Kidney capillary endothelial cell (primary cell): ENCODE measurements around the gene MAPK8.

Experiments
- DNase-seq: peaks from one replicate; pipeline ENCODE4 v3.0.0-alpha.2; 2018; ENCODE audit warnings: low spot score

MAPK8 gene

DNA sequence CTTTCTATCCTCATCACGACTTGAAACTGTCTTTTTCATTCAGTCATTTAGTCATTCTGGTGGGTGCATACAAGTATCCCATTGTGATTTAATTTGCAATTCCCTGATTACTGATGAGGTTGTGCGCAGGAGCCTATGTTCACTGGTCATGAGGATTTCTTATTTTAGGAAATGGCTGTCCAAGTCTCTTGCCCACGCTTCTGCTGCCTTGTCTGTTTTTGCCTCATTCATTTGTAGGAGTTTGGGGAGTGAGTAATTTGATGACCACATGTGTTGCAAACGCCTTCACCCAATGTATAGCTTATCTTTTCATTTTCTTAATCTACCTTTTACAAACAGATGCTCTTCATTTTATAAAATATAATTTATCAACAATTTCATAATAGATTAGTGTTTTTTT, 171.1 kb downstream of the MAPK8 start:
- no peak for DNase-seq

DNA sequence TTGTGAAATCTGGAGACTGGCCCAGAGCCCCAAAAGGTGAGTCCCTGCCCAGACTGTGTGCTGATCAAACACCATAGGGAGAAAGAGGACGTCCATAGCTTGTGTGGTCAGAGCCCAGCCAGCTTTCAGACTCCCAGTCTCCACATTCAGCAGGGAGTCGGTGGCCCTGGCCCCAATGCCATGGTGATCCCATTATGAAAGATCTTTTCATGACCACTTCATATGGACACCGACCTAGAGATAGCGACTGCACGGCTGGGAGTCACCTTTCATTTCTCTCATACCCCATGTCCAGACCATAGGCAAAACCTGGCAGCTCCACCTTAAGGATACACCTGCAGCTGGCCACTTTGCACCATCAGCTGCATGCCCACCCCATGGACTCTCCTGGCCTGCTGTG, 172.0 kb downstream of the MAPK8 start:
- DNase-seq = no peak

DNA sequence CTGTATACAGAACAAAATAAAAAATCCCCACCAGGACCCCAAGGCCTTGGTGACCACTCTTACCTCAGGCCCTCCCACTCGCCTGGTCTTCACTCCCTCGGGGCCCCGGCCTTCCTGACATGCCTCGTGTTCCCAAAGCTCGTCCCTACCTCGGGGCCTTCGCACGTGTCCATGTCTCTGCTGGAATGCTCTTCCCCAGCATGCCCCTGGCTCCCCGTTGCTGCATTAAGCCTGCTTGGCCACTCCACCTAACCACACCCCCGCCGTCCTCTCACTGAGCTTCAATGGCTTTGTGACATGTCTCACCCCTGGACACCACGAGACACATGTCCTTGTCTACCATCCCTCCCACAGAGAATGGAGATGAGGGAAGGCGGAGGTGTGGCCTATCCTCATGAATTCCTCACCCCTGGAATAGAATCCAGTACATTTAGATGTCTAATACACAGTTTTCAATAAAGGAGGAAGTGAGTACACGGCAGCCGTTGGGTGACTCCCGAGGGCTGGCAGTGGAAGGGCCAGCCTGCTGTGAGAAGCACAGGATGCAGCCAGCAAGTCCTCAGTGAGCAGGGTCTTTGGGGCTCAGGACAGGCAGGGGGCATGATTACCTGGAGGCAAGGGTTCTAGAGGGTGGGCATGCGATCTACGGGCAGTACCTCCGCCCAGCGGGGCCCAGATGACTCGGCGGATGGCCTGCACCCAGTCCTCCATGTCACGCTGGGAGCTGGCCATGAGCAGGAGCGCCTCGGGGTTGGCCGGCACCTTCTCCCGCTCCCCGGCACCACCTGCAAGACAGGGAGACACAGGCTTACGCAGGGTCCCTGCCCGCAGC, 172.7 kb downstream of the MAPK8 start:
- peak; percentile 51 for DNase-seq

DNA sequence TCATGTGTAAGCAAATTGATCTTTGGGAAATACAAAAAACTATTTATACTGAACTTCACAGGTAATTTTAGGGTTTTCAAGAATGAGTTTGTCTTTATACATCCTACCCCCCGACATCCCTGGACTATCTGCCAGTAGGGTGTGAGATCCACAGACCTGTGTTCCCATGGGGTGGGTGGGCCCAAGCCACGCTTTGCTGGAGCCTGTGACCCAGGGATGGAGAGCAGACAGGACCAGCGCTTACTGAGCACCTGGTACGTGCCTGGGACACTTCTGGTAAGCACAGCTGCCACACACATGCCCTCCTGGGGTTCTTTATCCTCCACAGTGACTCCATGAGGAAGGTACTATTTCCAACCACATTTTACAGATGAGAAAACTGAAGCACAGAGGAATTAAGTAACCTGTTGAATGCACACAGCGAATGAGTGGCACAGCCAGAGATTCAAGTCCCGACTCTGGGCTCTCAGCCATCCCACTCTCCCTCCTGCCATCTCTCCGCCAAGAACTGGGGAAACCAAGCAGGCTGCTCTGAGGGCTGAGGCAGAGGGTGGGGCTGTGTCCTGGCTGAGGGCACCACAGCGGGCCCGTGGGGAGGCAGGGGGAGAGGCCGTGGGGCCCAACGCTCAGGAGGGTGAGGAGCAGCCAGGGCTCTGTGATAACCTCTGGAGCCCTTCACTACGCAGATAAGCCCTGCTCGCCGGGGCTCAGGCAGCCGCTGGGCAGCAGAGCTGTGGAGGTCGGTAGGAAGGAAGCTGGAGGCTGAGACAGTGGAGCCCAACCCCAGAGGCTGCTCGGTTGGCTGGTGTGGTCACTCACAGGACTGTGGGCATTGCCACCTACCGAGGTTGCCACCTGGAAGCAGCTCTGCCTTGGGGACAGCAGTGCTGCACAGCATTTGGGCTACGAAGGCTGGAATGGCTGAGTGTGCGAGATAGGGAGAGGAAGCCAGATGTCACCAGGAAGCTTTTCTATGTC, 174.2 kb downstream of the MAPK8 start:
- DNase-seq = no peak

DNA sequence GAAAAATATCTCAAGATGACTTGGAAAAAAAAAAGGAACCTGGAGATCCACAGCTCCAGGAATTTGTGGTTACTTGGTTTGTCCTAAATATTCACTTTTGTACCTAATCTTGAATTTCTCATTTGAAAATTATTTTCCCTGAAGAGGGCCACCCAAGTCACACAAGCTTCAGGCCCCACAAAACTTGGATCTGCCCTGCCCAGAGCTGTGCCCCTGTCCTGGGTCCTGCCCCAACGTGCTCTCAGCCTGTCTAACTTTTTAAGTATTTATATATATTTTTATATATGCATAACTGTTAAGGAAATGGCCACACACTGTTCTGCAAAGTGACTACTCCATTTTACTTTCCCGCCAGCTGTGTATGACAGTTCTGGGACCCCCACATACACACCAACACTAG, 174.9 kb downstream of the MAPK8 start:
- no peak for DNase-seq

DNA sequence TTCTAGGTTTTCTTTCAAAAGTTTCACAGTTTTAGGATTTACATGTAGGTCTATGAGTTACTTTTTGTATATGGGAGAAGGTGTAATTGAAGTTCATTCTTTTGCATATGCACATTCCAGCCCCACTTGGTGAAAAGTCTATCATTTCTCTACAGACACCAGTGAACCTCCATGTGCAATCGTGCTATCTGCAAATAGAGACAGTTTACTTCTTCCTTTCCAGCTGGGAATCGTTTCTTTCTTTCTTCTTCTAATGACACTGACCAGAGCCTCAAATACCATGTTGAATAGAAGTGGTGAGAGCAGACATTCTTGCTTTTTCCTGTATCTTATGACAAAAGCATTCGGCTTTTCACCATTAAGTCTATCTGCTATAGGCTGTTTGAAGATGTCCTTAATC, 175.7 kb downstream of the MAPK8 start:
- DNase-seq = no peak

DNA sequence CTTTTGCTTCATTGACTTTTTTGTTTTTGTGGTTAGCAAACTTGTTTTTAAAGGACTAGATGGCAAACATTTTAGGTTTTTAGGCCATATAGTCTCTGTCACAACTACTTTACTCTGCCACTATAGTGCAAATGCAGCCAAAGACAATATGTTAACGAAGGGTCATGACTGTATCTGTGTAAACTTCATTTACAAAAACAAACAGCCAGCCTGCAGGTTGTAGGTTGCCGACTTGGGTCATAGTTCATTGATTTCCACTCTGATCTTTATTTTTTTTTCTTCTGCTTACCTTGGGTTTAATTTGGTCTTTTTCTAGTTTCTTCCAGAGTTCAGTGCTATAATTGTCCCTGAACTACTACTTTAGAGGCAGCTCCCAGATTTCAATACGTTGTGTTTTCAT, 178.4 kb downstream of the MAPK8 start:
- DNase-seq = no peak

DNA sequence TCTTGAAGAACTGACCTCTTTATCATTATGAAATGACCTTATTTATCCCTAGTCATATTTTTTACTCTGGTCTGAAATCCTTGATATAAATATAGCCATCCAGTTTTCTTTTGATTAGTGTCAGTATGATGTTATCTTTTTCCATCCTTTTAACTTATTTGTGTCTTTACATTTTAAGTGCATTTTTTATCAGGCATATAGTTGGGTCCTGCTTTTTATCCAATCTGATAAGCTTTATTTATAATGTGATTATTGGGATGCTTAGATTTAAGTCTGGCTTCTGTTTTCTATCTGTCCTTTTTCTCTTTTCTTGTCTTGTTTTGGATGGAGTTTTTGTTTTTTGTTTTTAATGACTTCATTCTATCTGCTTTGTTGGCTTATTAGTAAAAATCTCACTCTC, 179.2 kb downstream of the MAPK8 start:
- no peak for DNase-seq

DNA sequence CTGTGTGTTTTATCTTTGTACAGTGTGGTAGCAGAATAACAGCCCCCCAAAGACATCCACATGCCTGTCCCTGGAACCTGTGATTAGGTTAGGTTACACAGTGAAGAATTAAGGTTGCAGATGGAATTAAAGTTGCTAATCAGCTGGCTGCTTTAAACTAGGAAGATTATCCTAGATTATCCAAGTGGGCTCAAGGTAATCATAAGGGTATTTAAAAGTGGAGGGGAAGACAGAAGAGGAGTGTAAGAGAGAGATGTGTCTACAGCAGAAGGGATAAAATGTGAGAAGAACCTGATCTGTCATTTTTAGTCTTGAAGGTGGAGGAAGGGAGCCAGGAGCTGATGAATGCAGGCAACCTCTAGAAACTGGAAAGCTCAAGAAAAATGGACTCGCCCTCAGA, 180.8 kb downstream of the MAPK8 start:
- no peak for DNase-seq
